Testis (tissue), 3 donors: ENCODE data around the gene CDH13. TPM values are rescaled to one million over a fixed set of nuclear protein-coding genes. Genes with fewer than 3 reads are reported as not detected.

Experiments
- DNase-seq: peaks from one replicate; pipeline ENCODE4 v3.0.0-alpha.2; 2019
- H3K27ac ChIP-seq, 2 donors: fragments of 200-600 bp; sonication (generic); one replicate each; pipeline ENCODE4 v1.5.1; 2019
- H3K27me3 ChIP-seq: fragments of 200-600 bp; sonication (generic); one replicate; pipeline ENCODE4 v1.5.1; 2019
- H3K36me3 ChIP-seq: fragments of 200-600 bp; sonication (generic); one replicate; pipeline ENCODE4 v1.5.1; 2017; ENCODE audit warnings: low read depth; ENCODE audit errors: missing control alignments
- H3K4me1 ChIP-seq: fragments of 200-600 bp; sonication (generic); one replicate; pipeline ENCODE4 v1.5.1; 2019
- H3K4me3 ChIP-seq, 2 donors: fragments of 200-600 bp; sonication (generic); one replicate each; pipeline ENCODE4 v1.5.1; 2017 to 2019
- H3K9me3 ChIP-seq: fragments of 200-600 bp; sonication (generic); one replicate; pipeline ENCODE4 v1.5.1; 2017
- POLR2A ChIP-seq: fragments of 450-650 bp; IDR thresholded peaks from one replicate; pipeline ENCODE4 v1.6.1; 2017; ENCODE audit warnings: antibody characterized with exemption, mild to moderate bottlenecking, moderate library complexity
- WGBS, 2 donors: methylation state at CpG; one replicate each; pipeline ENCODE4 v1.1.5; 2018; 5-methylcytosine and 5-hydroxymethylcytosine counted together
- intact Hi-C: fragments of 100-400 bp; cut with DNase I; formaldehyde crosslinking; loops from one replicate; pipeline ENCODE4 v1.15.1; 2023; ENCODE audit warnings: low total_unique reads
- polyA plus RNA-seq: library from polyadenylated mRNA; stranded (reverse); fragments of 350-450 nt; fragmentation: Illumina TruSeq; extraction: RNeasy Lipid Tissue Mini Kit (QIAGEN cat#74804); gene quantifications from one replicate; pipeline ENCODE4 v1.2.3, GENCODE V29; 2014; ENCODE audit warnings: low read depth, low replicate concordance; ENCODE audit not compliant: insufficient read depth
- total RNA-seq, 2 donors: library from RNA; depleted of rRNA; stranded (reverse); fragments of >200 nt; gene quantifications; one replicate each; pipeline ENCODE4 v1.2.3, GENCODE V29; 2016
- TF ChIP-seq, protein P1 (sequence below), 3 experiments: fragments of 450-650 bp in 2 of 3; fragments of 200-600 bp in 1 of 3; sonication (generic) in 1 of 3; IDR thresholded peaks; one replicate each; pipeline ENCODE4 v1.5.1; 2016 to 2019; ENCODE audit warnings: antibody characterized with exemption in 3 of 3, mild to moderate bottlenecking in 2 of 3, moderate library complexity in 1 of 3

CDH13 gene
- total and polyA plus RNA-seq, 3 donors from 2014 or later, result 1.2 to 11.1 (median 2.0) TPM

DNA sequence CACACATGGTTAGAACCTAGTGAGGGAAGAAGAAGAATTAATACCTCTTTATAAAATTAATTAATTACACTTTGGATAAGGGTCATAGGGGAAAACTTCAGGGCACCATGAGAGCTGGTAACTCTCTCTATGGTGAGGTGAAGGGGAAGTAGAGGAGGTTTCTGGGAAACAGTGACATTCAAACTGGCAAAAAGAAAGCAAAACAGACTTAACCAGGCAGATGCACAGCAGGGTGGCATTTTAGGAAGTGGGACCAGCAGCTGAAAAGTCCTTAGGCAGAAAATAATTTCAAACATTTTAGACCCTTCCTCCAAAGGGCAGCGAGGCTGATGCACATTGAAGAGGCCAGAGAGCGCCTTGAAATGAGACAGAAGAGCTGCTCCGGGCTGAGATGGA is 157.8 kb downstream of the CDH13 start:
- Histone ChIP-seq H3K4me1 (no peaks in the 10 kb centered on the region), H3K27ac (no peak overlapping the region), H3K9me3 (no peaks in the 10 kb centered on the region), H3K27me3 (no peaks in the 10 kb centered on the region), H3K36me3 (no peaks in the 10 kb centered on the region), H3K4me3 (no peak overlapping the region)
- WGBS, 2 donors, result 86 to 99% methylated on average over 3 of the region's 3 CpGs
- intact Hi-C loops, result no loop called here
- no peak for TF ChIP-seq POLR2A
- TF ChIP-seq, protein P1, sequence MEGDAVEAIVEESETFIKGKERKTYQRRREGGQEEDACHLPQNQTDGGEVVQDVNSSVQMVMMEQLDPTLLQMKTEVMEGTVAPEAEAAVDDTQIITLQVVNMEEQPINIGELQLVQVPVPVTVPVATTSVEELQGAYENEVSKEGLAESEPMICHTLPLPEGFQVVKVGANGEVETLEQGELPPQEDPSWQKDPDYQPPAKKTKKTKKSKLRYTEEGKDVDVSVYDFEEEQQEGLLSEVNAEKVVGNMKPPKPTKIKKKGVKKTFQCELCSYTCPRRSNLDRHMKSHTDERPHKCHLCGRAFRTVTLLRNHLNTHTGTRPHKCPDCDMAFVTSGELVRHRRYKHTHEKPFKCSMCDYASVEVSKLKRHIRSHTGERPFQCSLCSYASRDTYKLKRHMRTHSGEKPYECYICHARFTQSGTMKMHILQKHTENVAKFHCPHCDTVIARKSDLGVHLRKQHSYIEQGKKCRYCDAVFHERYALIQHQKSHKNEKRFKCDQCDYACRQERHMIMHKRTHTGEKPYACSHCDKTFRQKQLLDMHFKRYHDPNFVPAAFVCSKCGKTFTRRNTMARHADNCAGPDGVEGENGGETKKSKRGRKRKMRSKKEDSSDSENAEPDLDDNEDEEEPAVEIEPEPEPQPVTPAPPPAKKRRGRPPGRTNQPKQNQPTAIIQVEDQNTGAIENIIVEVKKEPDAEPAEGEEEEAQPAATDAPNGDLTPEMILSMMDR (IDR thresholded peaks at IDR 0.05), result no peak
- DNase-seq, result no peak

GRCh38 chr16:82788225-82788624 is 161.5 kb downstream of the CDH13 start:
- WGBS, 2 donors, result 65 to 72% methylated on average over 4 to 6 of the region's 7 CpGs
- no peaks in the 10 kb centered on the region for H3K4me1 ChIP-seq
- no peak overlapping the region for H3K27ac ChIP-seq
- H3K9me3 ChIP-seq, result no peaks in the 10 kb centered on the region
- TF ChIP-seq, protein P1 (IDR thresholded peaks at IDR 0.05), result no peak
- TF ChIP-seq POLR2A, result no peak
- no peak for DNase-seq
- intact Hi-C loops, result no loop called here
- H3K36me3 ChIP-seq, result no peaks in the 10 kb centered on the region
- no peaks in the 10 kb centered on the region for H3K27me3 ChIP-seq
- no peak overlapping the region for H3K4me3 ChIP-seq

DNA sequence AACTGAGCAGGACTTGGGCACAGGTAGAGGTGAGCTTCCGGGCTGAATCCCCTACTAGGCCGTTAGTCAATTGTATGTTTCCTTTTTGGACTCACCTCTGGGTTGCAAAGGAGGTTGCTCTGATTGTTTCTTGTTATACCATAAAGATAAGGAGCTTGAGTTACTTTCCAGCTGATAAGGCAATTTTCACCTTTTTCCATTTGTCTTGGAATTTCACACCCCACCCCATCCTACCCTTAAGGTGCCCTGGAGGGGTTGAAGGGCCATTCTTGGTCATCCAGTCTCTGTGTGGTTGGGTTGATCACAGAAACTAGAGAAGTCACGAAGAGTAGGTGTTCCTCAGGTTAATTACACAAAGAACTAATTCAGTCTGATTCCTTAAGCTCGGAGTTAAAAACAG is 162.2 kb downstream of the CDH13 start:
- no peak for TF ChIP-seq POLR2A
- TF ChIP-seq, protein P1 (IDR thresholded peaks at IDR 0.05), result no peak

GRCh38 chr16:82792693-82793092 is 165.9 kb downstream of the CDH13 start:
- Histone ChIP-seq H3K36me3 (no peaks in the 10 kb centered on the region), H3K4me3 (no peak overlapping the region), H3K9me3 (no peaks in the 10 kb centered on the region), H3K4me1 (no peaks in the 10 kb centered on the region), H3K27ac (no peak overlapping the region), H3K27me3 (no peaks in the 10 kb centered on the region)
- 87 to 90% methylated on average over 5 to 6 of the region's 6 CpGs for WGBS, 2 donors
- no peak for DNase-seq
- intact Hi-C loops, result no loop called here
- TF ChIP-seq, protein P1 (IDR thresholded peaks at IDR 0.05), result no peak
- no peak for TF ChIP-seq POLR2A

More for the DNA sequence above, 162.2 kb downstream of the CDH13 start:
- H3K9me3 ChIP-seq, result no peaks in the 10 kb centered on the region
- H3K27me3 ChIP-seq, result no peaks in the 10 kb centered on the region
- H3K36me3 ChIP-seq, result no peaks in the 10 kb centered on the region
- no peaks in the 10 kb centered on the region for H3K4me1 ChIP-seq
- H3K27ac ChIP-seq, result no peak overlapping the region
- no peak for DNase-seq
- 89 to 90% methylated on average over 4 of the region's 4 CpGs for WGBS, 2 donors
- intact Hi-C loops, result no loop called here
- H3K4me3 ChIP-seq, result no peak overlapping the region

DNA sequence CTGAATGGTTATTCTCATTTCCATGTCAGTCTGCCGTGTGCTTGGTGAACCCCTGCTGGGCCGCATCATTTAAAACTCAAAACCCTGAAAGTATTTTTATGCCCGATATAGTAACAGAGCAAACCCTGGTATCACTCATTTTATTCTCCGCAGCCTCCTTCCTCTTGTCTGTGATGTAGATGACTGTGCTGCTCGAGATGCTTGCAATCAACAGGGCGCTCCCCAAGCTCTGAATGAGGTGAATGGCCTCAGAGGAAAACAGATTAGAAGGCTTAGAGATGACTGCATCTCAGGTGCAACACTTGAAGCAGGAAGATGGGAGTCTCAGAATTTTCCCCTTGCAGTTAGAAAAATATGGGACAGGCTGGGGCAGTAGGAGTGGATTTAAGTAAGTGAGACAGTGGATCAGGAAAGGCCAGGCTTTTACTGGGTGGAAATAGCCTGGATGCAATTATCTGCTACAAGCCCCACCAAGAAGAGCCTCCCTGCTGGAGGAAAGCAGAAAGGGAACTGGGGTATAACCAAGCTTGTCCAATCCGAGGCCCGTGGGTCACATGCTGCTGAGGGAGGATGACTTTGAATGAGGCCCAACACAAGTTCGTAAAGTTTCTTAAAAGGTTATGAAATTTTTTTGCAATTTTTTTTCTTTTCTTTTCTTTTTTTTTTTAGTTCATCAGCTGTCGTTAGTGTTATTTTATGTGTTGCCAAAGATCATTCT is 166.9 kb downstream of the CDH13 start:
- intact Hi-C loops, result no loop called here
- Histone ChIP-seq H3K9me3 (no peaks in the 10 kb centered on the region), H3K27me3 (no peaks in the 10 kb centered on the region), H3K4me3 (no peak overlapping the region), H3K36me3 (no peaks in the 10 kb centered on the region), H3K27ac (no peak overlapping the region), H3K4me1 (no peaks in the 10 kb centered on the region)
- WGBS, 2 donors, result 81 to 85% methylated on average over 10 of the region's 10 CpGs
- DNase-seq, result no peak
- TF ChIP-seq POLR2A, result no peak
- TF ChIP-seq, protein P1 (IDR thresholded peaks at IDR 0.05), result no peak
